SKM-1 (cell line): ENCODE data around the gene NFKBIZ.
A peak's percentile ranks its signal among the peaks of the same experiment; 100 is the strongest.
"Not testable (repeated sequence)": the region's sequence is repeated elsewhere in the genome, so short reads cannot be mapped to it uniquely, and the experiment has no call there.

Experiments
- DNase-seq: peaks from one replicate; lab custom pipeline; 2025; ENCODE audit not compliant: unreplicated experiment; lab: John Stamatoyannopoulos, UW

Gene NFKBIZ

GRCh38 chr3:101868534-101869464 is 19.5 kb downstream of the NFKBIZ start:
- no peak for DNase-seq

- DNase-seq = no peak
These were observed 20.8 kb downstream of the NFKBIZ start for GRCh38 chr3:101870138-101870537.

GRCh38 chr3:101873619-101874018 is 24.3 kb downstream of the NFKBIZ start:
- no peak for DNase-seq

- no peak for DNase-seq
These were observed 26.8 kb downstream of the NFKBIZ start for GRCh38 chr3:101876142-101876541.

GRCh38 chr3:101878589-101878988 is 29.3 kb downstream of the NFKBIZ start:
- DNase-seq = no peak

- no peak for DNase-seq
These were observed 29.8 kb downstream of the NFKBIZ start for GRCh38 chr3:101879102-101879501.

- no peak for DNase-seq
These were observed 30.4 kb downstream of the NFKBIZ start for GRCh38 chr3:101879623-101880284.

GRCh38 chr3:101884776-101885175 is 35.5 kb downstream of the NFKBIZ start:
- no peak for DNase-seq

GRCh38 chr3:101885584-101885983 is 36.3 kb downstream of the NFKBIZ start:
- DNase-seq = not testable (repeated sequence)

GRCh38 chr3:101886626-101887025 is 37.3 kb downstream of the NFKBIZ start:
- no peak for DNase-seq

GRCh38 chr3:101888653-101889052 is 39.3 kb downstream of the NFKBIZ start:
- DNase-seq = no peak

GRCh38 chr3:101890716-101891115 is 41.4 kb downstream of the NFKBIZ start:
- no peak for DNase-seq

GRCh38 chr3:101892648-101893047 is 43.3 kb downstream of the NFKBIZ start:
- DNase-seq = no peak

GRCh38 chr3:101896083-101896757 is 46.9 kb downstream of the NFKBIZ start:
- DNase-seq = no peak

GRCh38 chr3:101897013-101897412 is 47.7 kb downstream of the NFKBIZ start:
- DNase-seq = no peak

GRCh38 chr3:101898039-101898438 is 48.7 kb downstream of the NFKBIZ start:
- no peak for DNase-seq

GRCh38 chr3:101898752-101899169 is 49.4 kb downstream of the NFKBIZ start:
- DNase-seq = peak; percentile 60

- no peak for DNase-seq
These were observed 51.0 kb downstream of the NFKBIZ start for GRCh38 chr3:101900316-101900715.

GRCh38 chr3:101900736-101901135 is 51.4 kb downstream of the NFKBIZ start:
- no peak for DNase-seq

- DNase-seq = no peak
These were observed 52.7 kb downstream of the NFKBIZ start for GRCh38 chr3:101902041-101902440.

GRCh38 chr3:101903451-101903871 is 54.1 kb downstream of the NFKBIZ start:
- no peak for DNase-seq

GRCh38 chr3:101905573-101905972 is 56.3 kb downstream of the NFKBIZ start:
- not testable (repeated sequence) for DNase-seq
